Endothelial cell of hepatic sinusoid (primary cell): ENCODE results near the gene TCF3.
"Not testable (repeated sequence)": the region's sequence is repeated elsewhere in the genome, so short reads cannot be mapped to it uniquely, and the experiment has no call there.

Experiments
- in situ Hi-C: cut with HindIII; loops from 2 replicates; pipeline ENCODE4 v1.10.0; 2017; ENCODE audit warnings: low sequenced_read_pairs

TCF3 gene

GRCh38 chr19:1673645-1674292 is 21.4 kb upstream of the TCF3 start:
- in situ Hi-C loops, result no loop called here

GRCh38 chr19:1672769-1673644 is 20.6 kb upstream of the TCF3 start:
- in situ Hi-C loops, result no loop called here

- in situ Hi-C loops, result no loop called here
These were observed 19.8 kb upstream of the TCF3 start for GRCh38 chr19:1672038-1672768.

- in situ Hi-C loops, result no loop called here
These were observed 19.3 kb upstream of the TCF3 start for GRCh38 chr19:1671716-1672037.

GRCh38 chr19:1670747-1671146 is 18.3 kb upstream of the TCF3 start:
- in situ Hi-C loops, result not testable (repeated sequence)

- in situ Hi-C loops, result no loop called here
These were observed 16.3 kb upstream of the TCF3 start for GRCh38 chr19:1668486-1669270.

GRCh38 chr19:1668048-1668485 is 15.7 kb upstream of the TCF3 start:
- in situ Hi-C loops, result no loop called here

GRCh38 chr19:1665565-1666047 is 13.2 kb upstream of the TCF3 start:
- in situ Hi-C loops, result no loop called here

- in situ Hi-C loops, result loop anchor here (5.0 kb wide), 1 partner anchor 33 kb away; no protein-coding TSS in a partner anchor
These were observed 11.4 kb upstream of the TCF3 start for GRCh38 chr19:1663852-1664251.

GRCh38 chr19:1663227-1663626 is 10.8 kb upstream of the TCF3 start:
- in situ Hi-C loops, result loop anchor here (5.0 kb wide), 1 partner anchor 34 kb away; no protein-coding TSS in a partner anchor

GRCh38 chr19:1661995-1662394 is 9.6 kb upstream of the TCF3 start:
- in situ Hi-C loops, result loop anchor here (5.0 kb wide), 1 partner anchor 35 kb away; no protein-coding TSS in a partner anchor

GRCh38 chr19:1659084-1659427 is 6.6 kb upstream of the TCF3 start:
- in situ Hi-C loops, result no loop called here

GRCh38 chr19:1658150-1659083 is 6.0 kb upstream of the TCF3 start:
- in situ Hi-C loops, result no loop called here

- in situ Hi-C loops, result no loop called here
These were observed 5.3 kb upstream of the TCF3 start for GRCh38 chr19:1657746-1658145.

- in situ Hi-C loops, result no loop called here
These were observed 4.6 kb upstream of the TCF3 start for GRCh38 chr19:1656988-1657536.

GRCh38 chr19:1655987-1656608 is 3.7 kb upstream of the TCF3 start:
- in situ Hi-C loops, result no loop called here

GRCh38 chr19:1655131-1655981 is 2.9 kb upstream of the TCF3 start:
- in situ Hi-C loops, result no loop called here
